HG02759 (cell line): ENCODE measurements around the gene NKX6-2.
"Not testable (repeated sequence)": the region's sequence is repeated elsewhere in the genome, so short reads cannot be mapped to it uniquely, and the experiment has no call there.

Experiments
- ATAC-seq: cut with Tn5 transposase; IDR thresholded peaks from one replicate; pipeline ENCODE4 v1.9.1; 2021; ENCODE audit warnings: mild to moderate bottlenecking, moderate library complexity; ENCODE audit not compliant: unreplicated experiment

Gene NKX6-2

DNA sequence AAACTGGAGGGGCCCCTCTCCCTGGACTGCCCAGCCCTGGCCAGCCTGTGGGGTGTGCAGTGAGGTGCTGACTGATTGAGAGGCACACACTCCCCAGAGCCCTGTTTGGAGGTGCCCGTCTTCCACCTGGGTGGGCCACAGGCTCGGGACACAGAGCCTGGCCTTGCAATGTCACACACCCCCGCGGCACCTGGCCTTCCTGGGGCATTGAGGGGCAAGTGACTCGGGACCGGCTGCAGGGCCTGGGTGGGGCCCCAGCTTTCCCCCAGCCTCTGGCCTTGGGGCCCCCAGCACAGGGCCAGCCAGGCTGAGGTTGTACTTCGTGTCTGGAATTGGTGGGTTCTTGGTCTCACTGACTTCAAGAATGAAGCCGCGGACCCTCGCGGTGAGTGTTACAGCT is 13.9 kb upstream of the NKX6-2 start:
- ATAC-seq = no peak

DNA sequence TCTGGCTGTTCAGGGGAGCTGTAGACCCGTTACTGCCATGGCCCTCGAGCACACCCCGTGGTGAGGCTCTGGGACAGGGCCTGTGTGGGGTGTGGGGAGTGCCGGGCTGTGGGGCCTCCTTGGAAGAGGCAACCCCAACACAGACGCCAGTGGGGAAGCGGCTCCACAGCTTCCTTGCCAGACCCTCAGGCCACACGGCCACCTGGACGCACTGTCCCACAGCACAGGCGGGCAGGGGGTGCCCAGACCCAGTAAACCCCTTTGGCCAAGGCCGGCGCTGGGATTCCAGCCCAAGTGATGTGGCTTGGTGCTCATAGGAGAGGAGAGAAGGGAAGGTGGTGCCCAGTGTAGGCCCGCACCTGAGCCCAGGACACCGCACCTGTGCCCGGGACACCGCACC is 12.9 kb upstream of the NKX6-2 start:
- no peak for ATAC-seq

GRCh38 chr10:132798403-132798802 is 12.5 kb upstream of the NKX6-2 start:
- ATAC-seq = no peak

- not testable (repeated sequence) for ATAC-seq
Observed at GRCh38 chr10:132797986-132798385, 12.0 kb upstream of the NKX6-2 start.

GRCh38 chr10:132796846-132797245 is 10.9 kb upstream of the NKX6-2 start:
- no peak for ATAC-seq

DNA sequence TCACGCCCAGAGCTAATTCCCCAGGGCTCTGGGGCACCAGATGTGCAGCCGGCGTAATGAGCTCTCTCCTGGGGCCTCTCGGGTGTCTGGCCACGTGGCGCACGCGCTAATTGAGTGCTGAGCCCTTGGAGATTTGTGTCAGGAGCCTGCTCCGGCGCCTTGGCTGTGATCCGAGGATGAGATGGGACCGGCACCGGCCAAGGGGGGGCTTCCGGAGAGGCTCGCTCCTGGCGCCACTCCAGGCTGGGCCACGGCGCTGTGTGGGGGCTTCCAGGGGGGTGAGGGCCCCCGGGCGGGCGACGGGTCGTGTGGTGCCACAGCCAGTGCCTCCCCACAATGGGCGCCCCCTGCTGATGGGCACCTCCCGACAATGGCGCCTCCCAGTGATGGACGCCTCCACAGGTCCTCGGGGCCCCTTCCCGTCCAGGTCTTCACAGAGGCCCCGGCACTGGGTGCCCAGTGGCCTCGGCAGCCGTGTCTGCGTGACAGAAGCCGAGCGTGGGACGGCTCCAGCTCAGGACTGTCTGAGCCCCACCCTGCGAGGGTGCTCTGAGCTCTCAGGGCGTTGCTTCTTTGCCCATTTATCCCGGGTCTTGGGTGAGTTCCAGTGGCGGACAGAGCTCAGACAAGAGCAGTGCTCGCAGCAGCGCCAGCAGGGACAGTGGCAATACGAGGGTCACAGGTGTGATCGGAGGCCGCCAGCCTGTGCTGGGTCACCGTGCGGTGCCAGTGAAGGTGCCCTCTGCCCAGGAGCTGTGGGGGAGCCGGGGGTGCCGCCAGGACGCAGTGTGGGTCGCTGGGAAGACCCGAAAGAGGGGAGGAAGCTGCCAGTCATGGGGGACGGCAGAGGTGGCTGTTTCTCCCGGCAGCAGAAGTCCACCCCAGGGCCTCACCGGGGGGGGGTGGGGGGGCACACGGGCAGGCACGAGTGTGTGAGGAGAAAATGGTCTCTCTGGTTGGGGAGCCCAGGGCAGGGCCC is 8.2 kb upstream of the NKX6-2 start:
- no peak for ATAC-seq

DNA sequence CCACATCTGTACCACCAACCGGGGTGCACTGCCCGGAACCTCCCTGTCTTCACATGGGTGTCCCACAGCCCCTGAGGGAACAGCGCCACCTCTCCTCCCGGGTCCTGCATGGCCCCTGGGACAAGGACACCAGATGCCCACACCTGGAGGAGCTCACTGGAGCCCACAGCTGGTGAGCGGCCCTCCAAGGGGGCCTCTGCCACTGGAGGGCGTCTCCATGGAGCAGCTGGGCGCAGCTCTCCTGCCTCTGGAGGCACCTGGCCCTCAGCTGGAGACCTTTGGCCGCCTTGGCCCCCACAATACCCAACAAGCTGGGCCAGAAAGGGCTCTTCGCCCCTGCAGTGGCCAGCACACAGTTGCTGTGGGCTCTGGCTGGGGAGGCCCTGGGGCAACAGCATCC is 7.3 kb upstream of the NKX6-2 start:
- no peak for ATAC-seq

DNA sequence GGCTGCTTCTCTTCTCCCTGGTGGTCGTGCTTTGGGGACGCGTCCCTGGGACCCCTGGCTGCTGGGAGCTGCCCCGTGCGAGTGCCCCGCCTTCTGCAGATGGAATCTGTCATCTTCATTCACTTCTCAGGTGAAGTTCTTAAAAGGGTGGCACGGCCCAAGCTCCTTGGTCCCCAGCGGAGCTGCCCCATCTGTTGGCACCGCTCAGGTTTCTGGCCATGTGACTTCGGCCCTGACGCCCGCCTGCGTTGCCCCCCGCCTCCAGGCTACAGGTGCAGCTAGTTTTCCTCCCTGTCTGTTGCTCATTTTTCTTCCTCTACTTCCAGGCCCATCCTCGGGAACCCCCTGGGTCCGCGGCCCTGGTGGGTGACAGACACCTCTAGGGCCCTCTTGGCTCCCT is 6.8 kb upstream of the NKX6-2 start:
- no peak for ATAC-seq

- ATAC-seq = not testable (repeated sequence)
Observed at GRCh38 chr10:132792099-132792498, 6.2 kb upstream of the NKX6-2 start.

DNA sequence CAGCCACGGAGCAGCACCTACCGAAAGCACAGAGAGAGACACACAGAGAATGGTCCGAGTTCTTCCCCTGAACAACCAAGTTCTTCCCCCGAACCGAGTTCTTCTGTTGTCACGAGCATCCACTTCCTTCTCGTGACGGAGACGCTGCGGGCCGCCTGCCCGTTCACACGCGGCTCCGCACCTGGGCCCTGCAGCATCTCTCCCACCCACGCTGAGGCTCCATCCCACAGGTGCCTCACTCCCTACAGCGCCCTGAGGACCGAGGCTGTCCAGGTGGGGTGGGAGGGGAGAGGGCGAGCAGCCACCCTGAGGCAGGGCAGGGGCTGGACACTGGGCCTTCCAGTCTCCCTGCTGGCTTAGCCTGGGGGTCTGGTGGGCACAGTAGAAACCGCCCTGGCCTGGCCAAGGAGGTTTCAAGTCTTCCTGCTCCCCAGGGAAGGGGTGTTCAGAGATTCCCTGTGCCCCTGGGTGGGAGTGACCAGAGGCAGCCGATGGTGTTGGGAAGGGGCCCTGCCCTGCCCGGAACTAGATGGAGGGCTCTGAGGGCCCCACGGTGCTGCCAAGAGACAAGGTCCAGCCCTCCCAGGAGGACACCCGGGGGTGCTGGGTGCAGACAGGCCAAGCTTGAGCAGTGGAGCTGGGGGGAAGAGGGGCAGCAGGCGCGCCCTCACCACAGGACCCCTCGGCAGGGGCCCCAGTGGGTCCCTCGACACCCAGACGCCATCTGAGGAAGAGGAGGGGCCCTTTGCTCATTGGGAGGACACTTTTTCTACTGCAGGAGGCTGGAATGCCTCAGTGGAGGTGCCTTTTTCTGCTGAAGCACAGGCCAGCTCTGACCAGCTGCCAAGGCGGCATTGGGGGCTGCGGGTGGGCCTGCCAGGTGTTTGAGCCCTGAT is 5.2 kb upstream of the NKX6-2 start:
- ATAC-seq = no peak

- no peak for ATAC-seq
Observed at GRCh38 chr10:132790470-132790869, 4.5 kb upstream of the NKX6-2 start.

DNA sequence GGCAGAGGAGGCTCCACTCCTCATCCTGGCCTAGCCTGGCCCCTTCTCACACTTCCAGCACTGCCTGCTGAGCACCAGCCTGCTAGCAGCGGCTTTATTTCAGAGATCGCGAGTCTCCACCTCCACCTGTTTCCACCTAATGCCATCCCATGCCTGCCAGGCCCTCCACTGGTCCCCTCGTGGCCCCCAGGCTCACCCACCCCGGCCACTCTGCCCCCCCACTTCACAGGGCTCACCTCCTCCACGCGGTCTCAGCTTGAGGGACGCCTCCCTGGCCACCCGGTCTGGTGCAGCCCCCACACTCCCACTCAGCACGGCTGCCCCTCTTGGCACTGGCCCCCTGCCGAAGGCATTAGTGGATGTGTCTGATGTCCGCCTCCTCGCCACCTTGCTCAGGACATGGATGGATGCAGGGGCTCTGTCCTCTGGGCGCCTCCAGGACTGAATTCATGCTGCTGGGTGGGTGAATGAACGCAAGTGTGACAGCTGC is 3.8 kb upstream of the NKX6-2 start:
- no peak for ATAC-seq

DNA sequence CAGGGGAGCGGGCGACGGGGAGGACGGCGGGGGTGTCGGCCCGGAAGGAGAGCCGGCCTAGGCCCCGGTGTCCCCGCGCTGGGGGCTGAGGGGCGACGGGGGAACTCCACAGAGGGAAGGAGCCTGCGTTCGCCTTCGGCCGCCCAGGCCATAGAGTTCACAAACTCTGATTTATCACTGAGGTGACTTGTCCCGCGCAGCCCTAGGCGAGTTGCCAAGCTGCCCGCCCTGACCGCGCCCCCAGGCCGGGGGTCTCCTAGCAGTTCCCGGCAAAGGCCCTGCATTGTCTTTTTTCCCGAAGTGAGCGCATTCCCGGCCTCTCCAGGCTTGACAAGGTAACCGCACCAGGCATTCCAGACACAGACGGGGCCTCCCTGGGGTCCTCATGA is 2.9 kb upstream of the NKX6-2 start:
- ATAC-seq = no peak

DNA sequence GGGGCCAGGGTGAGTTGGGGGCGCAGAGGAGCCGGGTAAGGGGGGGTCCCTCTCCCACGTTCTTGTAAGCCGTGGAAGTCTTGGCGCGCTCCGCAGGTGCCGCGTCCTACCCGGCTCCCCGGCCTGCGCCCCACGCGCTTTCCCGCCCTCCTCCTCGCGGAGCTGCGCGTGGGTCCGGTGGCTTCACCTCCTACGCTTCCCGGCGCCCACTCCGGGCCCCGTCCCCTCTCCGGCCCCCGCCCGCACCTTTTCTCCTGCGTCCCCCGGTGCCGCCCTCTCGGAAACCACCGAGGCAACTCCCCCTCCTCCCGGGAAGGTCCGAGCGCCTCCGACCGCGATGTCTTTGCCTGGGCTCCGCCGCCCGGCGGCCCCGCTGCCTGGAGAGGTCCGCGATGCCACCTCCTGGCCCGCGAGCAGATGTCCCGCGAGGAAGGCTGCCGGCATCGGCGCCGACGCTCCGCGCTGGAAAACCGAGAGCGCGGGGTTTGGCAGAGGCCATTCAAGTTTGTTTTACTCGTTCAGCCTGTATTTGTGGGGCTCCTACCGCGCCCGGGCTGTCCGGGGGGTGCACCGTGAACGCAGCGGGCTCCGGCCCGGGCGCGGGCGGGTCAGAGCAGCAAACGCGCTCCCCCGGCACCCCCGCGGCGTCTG is 2.4 kb upstream of the NKX6-2 start:
- no peak for ATAC-seq

- no peak for ATAC-seq
Observed at GRCh38 chr10:132787495-132788179, 1.7 kb upstream of the NKX6-2 start.

DNA sequence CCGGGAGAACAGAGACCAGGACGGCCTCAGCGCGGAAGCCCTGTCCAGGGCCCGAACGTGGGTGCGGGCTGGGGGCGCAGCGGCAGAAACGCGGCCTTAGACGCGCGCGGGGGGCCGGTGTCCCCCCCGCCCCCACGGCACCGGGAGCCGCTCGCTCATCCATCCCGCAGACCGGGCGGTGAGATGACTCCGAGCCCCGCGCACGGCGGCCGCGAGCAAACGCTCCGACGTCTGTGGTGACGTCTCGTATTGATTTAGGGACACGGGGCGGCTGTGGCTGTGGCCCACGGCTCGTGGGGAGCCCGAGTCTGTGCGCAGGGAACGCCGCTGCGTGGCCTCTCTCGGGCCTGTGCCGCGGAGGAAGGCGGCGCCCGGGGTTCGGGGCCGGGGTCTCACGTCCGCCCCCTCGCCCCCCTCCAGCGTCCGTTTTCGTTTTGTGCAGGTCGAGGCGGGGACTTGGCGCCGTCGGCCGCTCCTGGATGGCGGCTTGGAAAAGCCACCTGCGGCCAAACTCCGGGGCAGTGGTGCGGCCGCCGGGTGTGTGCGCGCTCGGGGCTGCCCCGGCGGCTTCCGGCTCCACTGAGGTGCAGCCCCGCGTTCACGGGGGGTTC is 1.0 kb upstream of the NKX6-2 start:
- ATAC-seq = no peak

DNA sequence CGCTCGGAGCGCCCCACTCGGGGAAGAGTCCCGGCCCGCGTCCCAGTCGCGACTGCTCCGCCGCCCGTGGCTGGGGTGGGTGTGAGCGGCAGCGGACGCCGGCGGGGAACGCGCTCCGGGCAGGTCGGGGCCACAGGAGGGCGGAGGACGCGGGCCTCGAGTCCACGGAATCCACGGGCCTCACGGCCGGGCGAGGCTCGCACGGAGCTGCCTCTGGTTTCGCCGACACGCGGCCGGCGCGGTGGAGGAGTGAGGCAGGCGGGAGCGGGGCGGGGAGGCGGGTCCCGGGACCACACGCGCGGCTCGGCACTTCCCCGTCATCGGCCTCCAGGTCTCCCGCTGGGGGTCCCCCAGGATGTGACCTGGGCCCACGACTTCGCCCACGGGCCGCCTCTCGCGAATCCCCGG is 533 bp upstream of the NKX6-2 start:
- ATAC-seq = no peak

DNA sequence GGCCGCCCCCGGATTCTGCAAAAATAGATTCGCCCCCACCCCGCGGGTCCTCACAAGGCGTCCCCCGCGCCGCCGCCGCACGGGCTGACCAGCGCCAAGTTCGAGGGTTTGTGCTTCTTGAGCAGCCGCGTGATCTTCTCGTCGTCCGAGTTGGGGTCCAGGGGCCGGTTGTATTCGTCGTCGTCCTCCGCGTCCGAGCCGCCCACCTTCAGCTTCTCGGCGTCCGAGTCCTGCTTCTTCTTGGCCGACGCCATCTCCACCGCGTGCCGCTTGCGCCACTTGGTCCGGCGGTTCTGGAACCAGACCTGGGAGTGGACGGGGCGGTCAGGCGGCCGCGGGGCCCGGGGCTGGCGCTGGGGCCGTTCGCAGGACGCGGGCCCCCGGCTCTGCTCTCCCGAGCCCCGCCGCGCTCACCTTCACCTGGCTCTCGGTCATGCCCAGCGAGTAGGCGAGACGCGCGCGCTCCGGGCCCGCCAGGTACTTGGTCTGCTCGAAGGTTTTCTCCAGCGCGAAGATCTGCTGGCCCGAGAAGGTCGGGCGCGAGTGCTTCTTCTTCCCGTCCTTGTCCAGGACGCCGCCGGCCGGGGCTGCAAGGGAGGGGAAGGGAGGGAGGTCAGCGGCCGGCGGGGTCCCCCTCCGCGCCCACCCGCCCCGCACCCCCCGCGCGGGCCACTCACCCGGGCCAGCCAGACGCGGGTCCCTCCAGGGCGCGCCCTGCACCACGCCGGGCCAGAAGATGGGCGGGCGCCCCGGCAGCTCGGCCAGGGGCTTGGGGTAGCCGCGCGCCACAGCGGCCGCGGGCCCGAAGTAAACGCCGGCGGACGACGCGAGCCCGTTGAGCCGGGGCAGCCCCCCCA is 853 bp downstream of the NKX6-2 start:
- ATAC-seq = no peak
